Measurements from ENCODE around the gene PFDN2.

The PFDN2 gene

DNA sequence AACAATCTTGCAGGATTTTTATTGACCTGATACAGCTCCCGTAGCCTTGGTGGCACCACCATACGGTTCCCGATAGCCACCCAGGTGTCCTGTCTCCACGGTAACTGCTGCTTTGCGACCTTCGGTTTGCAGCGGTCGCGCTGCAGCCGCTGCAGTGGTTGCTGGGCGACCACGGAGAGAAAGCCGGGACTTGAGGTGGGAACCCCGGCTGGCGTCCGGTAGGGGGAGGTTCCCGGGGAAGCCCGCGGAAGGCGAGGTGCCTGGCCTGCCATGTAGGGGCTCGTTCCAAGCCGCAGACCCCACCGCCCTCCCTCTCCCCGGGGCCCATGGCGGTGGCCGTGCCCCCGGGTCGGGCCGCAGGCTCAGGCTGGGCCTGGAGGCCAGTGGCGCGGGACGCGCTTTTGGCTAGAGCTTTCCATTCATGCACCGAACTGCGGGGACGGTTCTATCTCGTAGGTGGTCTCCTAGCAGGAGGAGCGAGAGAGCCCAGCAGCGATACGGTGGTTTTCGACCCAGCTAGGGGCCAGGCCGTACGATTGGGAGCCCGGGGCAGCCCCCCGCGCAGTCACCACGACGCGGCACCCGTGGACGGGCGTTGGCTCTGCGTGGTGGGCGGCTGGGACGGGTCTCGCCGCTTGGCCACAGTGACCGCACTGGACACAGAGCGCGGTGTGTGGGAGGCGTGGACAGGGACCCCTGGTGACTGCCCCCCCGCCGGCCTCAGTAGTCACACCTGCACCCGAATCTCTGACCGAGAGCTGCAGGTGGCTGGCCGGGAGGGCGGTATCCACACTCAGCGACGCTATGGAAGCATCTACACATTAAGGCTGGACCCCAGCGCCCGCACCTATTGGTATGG is 19.4 kb downstream of the PFDN2 start, which contains the start of gene KLHDC9:
KLHDC9 (plus strand) TSS at position 152 of the 859 bp plus-strand sequence; CDS start at position 327, 175 bp downstream.
- peak; percentile 47 to 75 for DNase-seq

DNA sequence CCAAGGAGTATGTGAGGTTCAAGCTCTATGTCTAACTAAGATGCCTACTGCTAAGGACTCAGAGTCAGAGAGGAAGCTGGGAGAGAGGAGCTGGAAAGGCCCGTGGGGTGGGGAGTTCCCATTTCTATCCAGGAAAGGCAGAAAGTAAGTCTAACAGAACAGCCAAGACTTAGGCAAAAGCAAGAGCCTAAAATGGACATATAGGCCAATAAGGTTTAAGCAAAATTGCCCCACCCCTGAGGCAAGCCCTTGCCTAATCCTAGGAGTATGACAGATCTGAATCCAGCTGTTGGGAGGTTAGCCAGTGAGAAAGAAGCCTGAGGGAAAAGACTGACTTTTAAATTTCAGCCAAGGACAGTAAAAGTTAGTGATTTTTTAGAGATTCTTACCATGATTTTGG is 21.3 kb downstream of the PFDN2 start:
- no peak for DNase-seq

DNA sequence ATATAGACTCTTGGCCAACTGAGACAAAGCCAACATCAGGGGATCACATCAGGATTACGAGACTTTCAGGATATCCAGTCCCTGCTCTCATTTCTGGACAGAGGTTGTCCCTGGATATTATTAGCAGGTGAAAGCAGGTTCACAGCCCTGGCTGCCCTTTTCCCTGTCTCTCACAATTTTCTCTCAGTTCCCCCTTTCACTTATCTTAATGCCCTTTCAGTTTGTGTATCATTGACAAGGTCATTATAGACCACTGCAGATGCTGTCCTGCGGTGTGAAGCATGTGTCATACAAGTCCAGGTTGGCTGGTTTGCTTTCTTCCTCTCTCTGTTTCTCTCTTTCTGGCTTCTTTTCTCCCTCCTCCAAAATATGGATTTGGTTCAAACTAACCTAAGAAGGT is 21.8 kb downstream of the PFDN2 start:
- DNase-seq = no peak

DNA sequence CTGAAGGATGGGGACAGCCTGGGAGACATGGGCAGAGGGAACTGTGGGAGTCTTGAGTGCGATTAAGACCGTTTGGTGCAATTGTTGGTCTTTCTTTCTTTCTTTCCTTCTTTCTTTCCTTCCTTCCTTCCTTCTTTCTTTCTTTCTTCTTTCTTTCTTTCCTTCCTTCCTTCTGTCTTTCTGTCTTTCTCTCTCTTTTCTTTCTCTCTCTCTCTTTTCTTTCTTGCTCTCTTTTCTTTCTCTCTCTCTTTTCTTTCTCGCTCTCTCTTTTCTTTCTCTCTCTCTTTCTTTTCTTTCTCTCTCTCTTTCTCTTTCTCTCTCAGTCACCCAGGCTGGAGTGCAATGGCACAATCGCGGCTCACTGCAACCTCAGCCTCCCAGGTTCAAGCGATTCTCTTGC is 22.6 kb downstream of the PFDN2 start:
- no peak for DNase-seq

DNA sequence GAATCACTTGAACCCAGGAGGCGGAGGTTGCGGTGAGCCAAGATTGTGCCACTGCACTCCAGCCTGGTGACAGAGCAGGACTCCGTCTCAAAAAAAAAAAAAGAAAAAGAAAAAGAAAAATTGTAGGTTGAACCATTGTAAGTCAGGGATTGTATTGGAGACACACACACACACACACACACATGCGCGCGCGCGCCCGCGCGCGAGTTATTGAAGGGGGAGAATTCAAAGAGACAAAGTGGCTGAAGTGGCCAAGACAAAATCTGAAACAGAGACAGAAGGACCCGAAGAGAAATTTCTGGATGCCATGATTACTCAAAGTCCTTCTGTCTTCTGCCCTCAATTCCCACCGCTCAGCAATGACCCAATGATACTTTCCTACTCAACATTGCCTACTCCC is 23.4 kb downstream of the PFDN2 start:
- no peak for DNase-seq

DNA sequence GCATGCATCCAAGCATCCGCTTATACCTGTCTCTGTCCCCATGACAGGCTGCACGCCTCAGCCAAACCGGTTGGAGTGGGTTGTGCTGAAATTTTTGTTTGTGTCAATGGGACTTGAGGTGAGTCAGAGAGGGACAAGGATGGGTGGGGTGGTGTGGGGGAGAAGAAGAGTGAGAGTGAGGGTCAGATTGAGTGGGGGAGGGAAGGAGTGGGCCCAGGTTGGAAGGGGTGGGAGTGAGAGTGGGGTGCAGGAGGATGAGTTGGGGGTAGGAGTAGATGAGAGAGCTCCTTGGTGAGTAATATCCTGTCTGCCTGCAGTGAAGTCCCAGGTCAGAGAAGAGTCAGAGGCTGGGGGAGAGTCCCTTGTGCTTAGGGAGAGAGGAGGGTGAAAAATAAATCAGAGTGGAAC is 25.2 kb downstream of the PFDN2 start:
- DNase-seq = no peak

DNA sequence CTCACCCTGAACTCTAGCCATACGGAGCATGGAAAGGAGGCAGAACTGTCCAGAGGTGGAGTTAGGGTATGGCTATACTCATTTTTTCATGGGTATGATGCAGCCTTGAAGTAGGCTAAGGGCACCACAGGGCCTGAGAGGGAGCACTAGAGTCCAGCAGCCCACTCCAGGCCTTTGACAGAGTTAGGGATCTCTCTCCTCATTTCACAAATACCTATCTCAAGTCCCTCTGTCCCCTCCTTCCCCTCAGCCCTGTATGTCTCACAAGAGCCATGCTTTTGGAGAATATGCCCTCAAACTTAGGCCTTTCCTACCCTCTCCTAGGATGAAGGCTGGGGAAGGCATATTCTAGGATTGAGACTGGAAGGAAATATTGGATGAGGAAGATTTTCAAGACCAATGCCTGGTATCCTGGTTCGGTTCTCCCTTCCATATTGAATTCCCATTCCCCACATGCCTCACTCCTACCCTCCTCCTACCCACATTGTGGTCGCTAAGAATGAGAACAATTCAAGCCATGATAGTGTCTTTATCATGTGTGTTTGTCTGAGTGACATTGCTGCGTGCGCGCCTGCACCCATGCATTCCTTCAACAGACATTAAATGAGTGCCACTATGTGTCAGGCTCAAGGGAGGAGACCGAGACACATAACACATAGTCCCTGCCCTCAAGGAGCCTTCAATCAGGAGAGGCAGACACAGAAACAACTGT is 25.9 kb downstream of the PFDN2 start:
- no peak for DNase-seq

DNA sequence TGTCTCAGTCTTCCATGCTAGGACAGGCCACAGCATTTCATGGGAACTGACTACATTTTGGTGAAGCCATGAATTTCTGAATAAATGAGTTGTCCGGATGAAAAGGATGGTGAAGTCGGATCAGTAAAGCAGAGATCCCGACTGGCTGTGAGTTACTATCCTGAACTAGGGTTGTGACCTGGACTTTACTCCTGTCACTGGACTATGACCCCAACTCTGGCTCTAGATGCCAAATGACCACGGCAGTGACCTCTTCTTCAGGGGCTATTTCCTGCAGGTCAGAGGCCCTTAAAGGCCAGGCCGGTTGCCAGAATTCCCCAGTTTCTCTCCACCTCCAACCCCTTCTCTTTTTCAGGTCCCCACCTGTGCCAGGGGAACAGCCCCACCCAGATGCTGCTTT is 26.7 kb downstream of the PFDN2 start:
- no peak for DNase-seq

DNA sequence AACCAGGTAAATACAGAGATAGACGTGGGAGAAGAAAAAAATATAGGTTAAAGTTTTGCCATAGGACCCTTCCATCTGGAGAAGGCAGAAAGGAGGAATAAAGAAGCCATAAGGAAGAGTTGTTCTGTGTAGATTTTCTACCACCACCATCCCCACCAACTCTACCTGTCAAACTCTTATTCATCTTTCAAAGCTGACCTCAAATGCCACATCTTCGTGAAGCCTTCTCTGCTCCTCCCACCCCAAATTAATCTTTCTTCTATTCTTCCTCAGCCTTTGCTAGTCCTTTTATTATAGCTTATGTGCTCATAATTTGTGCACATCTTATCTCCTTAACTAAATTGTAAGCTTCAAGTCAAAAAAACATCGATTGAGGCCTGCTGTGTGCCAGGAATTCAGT is 27.2 kb downstream of the PFDN2 start:
- no peak for DNase-seq

DNA sequence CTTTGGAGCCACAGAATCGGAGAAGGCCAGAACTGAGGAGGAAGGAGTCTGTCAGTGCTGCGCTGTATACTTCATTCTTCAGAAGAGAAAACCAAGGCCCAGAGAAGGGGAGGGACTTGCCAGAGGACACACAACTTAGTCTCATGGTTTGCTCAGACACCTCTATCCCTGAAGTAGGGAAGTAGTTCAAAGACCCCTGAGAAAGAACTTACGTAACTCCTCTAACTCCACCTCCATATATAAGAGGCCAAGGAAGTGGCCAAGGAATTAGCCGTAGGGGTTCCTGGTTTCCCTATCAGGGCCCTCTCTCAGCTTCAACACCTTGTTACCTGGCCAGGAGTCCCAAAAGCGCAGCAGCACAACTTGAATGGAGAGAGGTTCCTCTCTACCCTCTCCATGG is 27.9 kb downstream of the PFDN2 start:
- DNase-seq = no peak

DNA sequence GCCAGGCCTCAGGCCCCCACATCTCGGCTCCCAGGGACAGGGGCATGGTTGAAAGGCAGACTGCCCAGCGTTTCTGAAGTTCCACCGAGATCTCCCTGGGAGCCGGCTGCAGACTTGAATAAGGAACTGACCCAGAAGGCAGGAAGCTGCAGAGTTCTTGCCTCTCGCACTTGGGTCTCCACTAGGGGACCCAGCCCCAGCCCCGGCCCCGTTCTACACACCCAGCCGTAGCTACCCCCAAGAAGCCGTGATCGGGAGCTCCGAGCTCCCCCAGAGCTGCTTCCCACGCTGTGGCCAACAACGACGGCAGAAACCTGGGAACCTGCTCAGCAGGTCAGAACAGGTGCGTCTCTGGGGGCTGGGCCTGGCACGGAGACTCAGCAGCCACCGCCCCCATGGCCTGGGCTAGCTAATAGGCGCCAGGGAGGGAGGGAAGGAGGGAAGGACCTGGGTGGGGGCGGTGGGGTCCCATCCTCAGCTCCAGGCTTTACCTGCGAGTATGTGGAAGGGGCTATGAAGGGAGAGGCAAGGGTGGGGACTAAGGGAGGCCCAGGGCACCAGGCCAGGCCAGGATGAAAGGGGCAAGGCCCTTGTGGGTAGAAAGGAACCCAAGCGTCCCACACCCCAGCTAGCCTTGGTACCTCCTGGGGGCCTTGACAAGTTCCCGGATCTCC is 28.4 kb downstream of the PFDN2 start, which contains the start of gene NECTIN4:
NECTIN4 (minus strand) TSS at position 308 of the 674 bp plus-strand sequence; CDS start at position 46, 262 bp downstream.
- DNase-seq = no peak

DNA sequence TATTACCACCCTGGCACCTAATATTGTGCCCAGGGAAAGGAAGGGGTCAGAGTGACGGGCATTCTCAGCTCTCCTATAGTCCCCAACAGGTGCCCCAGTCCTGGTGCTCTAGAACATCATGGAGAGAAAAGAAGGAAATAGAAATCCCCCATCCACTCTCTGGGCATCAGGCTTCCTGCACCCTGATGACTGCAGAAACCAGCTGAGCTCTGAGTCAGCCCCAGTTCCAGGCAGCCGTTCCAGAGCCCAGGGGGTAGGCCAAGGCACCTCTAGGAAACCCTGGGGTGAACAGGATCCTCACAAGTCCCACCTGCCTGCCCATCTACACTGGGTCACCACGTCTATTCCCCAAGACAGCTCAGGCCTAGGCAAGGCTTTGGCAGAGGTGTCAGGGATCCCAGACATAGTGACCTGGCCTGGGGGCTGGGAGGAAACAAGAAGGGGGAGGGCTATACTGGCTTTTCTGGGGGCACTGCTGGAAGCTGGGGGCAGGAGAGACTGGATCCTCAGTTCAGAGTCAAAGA is 29.2 kb downstream of the PFDN2 start:
- DNase-seq = no peak

DNA sequence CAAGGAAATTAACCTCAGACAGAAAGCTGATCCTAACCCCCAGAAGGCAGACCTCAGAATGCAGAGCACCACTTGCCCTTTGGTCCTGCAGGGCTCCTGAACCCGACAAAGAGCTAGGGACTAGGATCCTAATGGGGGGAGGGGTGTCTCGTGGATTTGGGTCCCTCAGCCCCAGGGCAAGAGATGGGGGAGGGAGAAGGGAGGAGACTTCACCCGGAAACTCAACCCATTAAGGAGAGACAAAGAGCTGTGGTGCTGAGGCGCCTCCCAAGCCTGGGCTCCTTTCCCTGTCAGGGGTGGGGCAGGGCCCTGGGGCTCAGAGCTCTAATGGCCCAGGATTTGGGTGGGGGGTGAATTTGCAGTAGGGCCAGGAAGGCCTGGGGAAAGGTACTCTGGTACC is 31.4 kb downstream of the PFDN2 start:
- DNase-seq = no peak

DNA sequence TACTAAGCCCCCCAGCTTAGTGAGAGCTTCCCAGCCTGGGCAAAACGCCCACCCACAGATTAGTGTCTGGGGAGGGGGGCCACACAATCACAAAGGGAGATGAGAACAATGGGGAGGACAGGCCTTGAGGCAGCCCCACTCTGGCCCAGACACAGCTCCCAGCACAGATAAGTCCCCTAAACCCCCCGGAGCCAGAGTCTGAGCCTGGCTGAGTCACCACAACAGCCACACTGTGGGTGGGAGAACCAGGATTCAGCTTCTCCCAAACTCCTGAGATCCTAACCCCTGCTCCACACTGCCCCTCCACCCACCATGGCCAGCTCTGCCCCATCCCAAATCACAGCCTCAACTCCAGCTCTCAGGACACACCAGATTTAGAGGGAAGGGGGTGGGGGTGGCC is 32.7 kb downstream of the PFDN2 start:
- no peak for DNase-seq

DNA sequence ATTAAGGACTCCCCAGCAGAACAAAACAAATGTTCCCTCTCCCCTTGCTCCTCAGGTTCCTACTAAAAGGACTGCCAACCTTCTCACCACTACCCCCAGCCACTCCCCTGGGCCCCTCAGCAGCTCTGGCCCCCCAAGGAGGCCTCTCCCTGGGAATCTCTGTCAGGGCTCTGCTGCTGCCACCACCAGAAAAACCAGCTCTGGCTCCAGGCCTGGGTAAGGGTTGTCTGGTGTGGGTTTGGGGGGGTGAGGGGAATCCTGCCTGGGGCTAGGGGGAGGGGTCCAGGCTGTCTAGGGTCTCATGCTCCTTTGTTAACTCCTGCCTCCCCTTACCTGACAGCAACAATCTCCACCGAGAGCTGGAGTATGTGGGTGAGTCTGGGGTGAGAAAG is 33.2 kb downstream of the PFDN2 start:
- no peak for DNase-seq

DNA sequence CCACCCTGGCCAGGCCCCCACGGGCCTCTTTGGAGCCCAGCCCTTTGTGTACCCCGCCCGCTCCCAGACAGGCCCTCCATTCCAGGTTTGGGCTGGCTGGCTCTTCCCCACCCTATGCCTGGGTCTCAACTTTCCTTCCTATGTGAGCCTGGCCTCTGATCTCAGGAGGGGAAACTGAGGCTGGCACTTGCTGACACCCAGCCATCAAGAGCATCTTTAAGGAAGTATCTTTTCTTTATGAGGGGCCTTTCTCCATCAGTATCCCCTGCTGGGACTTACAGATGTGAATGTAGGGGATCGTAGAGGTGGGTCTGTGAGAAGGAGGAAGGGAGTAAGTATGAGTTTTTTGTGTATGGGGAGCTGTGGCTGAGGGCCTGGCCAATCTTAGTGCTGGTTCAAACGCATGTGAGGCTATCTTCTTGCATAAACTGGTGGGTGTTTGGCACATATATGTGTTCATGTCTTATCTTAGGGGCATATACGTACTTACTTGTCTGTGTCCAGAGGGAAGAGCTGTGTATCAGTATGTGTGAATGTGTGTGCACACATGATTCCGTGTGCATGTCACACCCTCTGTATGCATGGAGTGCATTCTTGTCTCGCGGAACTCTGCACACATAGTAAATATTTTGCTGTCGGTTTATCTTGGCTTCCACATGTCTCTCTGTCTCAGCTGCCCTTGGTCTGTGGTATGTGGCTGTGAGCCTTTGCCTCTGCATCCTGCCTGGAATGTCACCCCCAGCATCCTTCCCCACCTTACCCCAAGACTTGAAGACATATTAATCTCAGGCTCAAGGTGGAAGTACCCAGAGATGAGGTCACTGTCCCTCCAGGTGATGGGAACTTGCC is 33.9 kb downstream of the PFDN2 start:
- DNase-seq = no peak

DNA sequence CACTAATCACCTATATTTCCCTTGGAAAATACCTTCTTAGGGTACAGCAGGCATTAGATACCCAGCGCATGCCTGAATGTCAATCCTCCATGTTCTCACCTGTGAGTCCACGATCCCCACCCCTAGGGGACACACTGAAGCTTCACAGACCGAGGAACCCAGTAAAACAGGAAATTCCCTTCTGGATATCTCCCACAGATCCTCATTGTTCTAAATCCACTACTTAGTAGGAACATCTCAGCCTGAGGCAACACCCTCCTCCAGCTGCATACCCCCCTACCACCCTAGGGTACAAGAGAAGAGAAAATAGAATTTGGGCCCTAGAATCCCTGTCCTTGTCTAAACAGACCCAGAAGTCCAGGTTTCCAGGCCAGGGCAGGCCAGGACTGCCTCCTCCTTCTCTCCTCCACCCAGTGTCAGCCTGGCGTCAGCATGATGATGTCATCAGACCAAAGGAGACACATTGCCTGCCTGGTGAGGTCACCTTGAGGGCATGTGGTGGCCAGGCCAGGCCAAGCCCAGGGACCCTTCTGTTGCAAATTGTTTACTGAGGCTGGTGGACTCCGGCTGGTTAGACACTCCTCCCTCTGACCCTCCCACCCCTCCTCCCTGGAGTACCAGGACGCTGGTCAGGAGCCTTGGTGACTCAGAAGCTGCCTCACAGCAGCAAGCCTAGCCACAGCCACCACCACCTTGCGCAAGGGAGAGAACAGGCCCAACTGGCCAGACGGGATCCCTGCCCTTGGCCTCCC is 34.7 kb downstream of the PFDN2 start:
- DNase-seq = no peak

DNA sequence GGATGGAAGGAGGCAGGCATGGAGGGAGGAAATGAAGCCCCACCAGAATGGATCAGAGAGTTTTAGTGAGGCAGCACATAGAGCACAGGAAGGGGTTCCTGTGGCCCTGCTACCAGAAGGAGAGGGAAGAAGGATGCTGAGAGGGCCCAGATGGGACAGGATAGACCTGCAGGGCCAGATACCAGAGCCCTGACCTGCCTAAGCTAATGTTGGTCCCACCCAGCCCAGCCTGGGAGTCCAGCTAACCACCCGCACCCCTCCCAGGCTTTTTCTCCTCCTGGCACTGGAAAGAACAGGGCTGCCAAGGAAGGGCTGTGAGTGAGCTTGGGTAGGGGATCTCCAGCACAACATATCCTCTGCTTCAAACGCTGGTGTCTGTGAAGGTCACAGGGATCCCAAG is 35.4 kb downstream of the PFDN2 start:
- no peak for DNase-seq

DNA sequence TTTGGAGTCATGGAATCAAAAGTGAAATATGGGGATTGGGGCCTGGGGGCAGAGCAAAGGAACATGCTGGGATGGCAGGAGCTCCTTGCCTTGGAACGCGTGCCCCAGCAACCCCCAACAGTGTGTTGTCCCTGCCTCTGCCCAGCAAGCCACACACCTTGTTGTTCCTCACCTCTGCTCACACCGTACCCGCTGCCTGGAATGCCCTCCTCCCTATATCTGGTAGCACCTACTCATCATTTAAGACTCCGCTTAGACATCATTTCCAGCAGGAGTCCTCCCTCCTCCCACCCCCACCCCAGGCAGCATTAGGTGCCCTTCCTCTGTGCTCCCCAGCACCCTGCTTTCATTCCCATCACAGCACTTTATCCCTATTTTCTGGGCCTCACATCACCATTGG is 36.3 kb downstream of the PFDN2 start:
- DNase-seq = no peak

DNA sequence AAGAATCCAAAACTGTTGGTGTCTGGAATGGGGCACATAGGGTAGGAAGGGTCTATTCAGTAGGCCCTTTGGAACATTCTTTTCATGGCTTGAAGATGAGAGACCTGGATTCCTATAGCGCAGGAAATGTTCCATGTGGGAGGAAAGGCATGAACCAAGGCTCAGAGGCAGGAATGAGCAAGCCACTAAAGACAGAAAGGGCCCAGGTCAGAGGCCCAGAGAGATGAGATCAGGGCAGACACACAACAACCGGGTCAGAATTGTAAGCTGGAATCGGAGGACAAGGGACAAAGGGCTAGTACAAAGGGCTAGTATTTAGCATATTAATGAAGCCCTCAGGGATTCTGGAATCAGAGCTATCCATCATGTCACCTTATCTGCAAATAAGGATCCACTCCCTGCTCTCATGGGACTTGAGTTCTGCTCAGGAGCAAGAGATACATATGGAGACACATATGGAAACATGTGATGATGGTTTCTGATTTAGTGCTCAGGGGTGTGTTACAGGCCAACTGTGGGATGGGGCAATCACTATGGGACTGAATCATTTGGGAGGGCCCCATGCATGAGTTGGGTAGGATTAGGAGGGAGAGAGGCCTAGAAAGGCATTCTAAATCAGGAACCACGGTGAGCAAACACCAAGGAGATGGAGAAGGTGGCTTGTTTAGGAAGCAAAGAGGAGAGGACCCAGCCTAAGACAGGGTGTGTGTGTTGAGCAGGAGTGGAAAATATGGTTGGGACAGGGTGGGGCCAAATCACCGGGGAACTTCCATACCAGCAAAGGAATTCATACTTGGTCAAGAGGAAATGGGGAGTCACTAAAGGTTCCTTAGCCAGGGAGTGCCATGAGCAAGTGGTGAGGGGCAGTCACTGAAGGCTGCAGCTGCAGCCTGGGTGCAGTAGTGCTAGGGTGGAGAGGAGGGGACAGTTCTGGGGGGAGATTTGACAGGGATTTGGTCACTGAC is 37.1 kb downstream of the PFDN2 start:
- no peak for DNase-seq

Measured in hippocampal formation (tissue), 2 donors.